IPS-NIHi7 (cell line): ENCODE data around the gene ZNF354C.
"Not testable (repeated sequence)": the region's sequence is repeated elsewhere in the genome, so short reads cannot be mapped to it uniquely, and the experiment has no call there.

Experiments
- DNase-seq: peaks from one replicate; pipeline ENCODE4 v3.0.0; 2012; ENCODE audit warnings: mixed read lengths; ENCODE audit errors: extremely low spot score

ZNF354C gene

DNA sequence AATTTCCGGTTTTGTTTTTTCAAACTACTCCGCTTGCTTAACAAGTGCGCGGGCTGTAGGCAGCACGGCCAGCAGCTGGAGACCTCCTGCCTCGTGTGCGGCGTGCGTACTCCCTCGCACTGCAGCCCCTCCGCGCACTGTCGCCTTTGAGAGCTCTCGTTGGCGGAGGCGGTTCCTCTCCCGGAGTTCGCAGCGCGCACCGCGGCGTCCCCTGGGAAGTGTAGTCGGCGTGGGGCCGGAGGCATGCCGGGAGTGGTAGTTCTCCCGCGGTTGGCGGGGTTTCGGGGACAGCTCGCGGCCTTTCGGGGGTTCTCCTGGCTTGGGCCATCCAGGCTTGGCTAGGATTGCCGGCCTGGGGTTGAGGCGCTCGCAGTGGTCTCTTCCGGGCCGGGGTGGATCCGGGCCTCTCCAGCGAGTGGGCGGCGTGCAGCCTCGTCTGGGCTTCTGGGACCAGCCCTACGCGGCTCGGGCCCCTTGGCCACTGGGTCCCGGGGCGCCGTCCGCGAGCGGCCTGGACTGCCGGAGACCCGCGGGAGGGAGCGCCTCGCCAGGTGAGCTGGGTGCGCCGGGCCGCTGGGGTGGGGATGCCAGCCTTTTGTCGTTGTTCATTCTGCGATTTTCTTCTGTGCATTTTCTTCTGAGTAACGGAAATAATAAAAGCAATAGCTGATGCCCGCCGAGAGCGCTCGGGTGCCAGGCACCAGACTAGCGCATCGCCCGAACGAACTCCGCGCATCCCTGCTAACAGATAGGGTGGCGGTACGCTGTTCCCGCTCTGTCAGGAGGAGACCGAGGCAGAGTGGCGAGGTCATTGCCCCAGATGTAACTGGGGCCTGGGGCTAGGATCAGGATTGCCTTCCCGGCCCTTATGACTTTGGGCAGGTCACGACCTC is at the start of gene ZNF354C:
ZNF354C (plus strand) TSS at position 258 of the 893 bp plus-strand sequence. CDS start 1,696 bp downstream, outside the sequence.
- peak; percentile 95 for DNase-seq

DNA sequence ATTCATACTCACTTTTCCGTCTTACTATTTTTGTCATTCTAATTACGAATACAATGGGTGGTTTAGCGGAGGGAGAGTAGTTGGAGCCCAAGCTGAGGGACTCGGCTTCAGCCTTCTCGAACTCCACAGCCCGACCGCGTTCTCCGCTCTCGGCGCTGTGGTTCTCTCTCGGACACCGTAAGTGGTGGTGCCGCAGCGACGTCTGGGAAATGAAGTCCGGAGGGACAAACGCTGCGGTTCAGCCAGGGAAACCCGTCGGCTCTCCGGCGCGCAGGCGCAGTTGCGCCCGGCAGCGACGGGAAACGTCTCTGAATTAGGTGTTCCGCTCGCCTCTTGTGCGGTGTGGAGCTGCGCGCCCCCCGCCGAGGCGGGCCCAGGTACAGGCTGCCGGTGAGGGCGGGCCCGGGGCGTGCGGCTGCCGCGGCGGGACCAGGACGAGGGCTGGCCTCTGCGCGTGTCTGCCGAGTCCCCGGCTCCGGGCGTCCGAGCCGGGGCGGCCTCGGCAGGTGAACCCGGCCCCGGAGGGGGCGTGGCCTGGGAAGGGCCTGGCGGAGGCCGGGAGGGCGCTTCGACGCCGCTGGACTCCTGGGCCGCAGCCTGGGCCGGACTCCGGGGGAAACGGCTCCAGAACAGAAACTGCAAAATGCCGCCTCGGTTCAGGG is 36.5 kb upstream of the ZNF354C start, which contains the start of gene ZNF879:
ZNF879 (plus strand) TSS at position 277 of the 662 bp plus-strand sequence. CDS start 1,201 bp downstream, outside the sequence.
- peak; percentile 97 for DNase-seq

DNA sequence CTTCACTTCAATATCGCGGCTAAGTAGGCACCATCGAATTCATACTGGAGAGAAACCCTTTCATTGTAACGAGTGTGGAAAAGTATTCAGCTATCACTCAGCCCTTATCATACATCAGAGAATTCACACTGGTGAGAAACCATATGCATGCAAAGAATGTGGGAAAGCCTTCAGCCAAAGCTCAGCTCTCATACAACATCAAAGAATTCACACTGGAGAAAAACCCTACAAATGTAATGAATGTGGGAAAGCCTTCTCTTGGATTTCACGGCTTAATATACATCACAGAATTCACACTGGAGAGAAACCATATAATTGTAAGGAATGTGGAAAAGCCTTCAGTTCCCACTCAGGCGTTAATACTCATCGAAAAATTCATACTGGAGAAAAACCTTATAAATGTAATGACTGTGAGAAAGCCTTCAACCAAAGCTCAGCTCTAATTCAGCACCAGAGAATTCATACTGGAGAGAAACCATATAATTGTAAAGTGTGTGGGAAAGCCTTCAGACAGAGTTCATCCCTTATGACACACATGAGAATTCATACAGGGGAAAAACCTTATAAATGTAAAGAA is 27.1 kb upstream of the ZNF354C start:
- DNase-seq: no peak

DNA sequence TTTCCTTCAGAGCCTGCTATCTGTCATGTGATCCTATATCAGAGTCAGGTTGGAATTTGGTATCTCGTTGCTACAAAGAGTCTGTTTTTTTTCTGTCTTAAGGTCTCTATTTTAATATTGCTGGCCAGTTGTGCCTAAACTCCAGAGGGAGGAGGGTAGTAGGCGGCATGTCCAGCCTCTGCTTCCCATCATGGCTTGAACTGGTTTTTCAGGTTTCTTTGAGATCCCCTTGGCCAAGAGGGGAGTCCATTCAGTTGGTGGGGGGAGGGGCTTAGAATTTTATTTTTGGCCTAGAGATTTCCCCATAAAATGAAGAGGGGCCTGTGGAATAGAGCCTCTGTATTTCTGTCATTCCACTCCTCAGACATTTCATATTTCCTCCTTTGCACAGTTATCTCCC is 15.4 kb upstream of the ZNF354C start:
- no peak for DNase-seq

DNA sequence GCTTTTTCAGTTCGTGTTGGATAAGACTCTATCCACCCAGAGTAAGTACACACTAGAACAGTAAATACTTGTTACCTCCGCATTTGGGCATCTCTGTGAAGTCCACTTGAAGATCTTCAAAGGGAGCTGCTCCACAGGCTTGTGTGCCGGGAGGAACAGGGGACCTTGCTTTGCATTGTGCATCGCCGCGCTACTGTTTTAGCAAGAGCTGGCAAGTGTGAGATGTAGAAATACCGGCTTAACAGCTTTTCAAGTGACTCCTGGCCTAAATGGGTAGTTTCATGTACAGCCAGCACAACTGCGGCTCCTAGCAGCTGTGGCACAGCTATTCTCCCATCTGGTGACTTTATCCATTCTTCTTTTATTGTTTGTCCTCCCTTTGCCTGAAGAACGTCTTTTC is 8.4 kb upstream of the ZNF354C start:
- DNase-seq: no peak

DNA sequence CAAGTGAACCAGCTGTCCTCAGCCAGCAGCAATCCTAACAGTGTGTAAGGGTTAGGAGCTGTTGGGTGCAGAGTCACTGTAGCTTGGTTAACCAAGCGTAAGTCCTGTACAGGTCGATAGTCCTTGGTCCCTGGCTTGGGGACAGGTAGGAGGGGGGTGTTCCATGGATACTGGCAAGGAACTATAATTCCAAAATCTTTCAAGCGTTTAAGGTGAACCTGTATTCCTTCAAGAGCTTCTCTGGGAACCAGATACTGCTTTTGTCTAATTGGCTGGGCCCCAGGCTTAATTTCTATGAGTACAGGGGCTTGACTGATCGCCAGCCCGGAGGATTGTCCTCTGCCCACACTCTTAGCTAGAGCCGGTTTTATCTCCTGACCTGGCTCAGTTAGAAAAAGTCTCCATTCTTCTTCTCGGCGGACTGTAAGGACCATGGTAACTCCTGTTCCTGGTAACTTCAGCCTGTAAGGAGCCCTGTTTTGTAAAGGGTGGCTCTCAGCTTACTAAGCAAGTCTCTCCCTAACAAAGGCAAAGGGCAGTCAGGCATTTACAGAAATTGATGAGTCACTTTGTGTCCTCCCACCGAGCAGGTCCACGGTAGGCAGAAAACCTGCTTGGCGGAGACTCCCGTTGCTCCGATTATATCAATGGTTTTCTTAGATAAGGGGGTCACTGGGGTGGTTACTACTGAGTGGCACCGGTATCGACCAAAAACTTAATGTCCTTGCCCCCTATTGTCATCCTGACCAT is 6.0 kb upstream of the ZNF354C start:
- no peak for DNase-seq

DNA sequence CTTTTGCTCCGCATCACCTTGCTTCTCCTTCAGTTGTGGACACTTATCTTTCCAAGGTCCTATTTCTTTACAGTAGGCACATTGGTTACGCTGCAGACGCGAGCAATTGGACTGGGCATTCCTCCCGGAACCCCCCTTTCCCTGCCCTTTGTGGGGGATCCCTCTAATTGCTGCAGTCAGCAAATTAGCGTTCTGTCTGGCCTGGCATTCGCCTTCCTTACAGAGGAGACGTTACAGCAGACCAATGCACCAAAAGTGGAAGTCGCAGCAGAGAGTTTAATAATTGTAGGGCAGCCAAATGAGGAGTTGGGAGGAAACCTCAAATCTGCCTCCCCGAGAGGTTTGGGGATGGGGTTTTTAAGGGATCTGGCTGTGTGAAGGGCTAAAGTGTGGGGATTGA is 5.3 kb upstream of the ZNF354C start:
- no peak for DNase-seq

DNA sequence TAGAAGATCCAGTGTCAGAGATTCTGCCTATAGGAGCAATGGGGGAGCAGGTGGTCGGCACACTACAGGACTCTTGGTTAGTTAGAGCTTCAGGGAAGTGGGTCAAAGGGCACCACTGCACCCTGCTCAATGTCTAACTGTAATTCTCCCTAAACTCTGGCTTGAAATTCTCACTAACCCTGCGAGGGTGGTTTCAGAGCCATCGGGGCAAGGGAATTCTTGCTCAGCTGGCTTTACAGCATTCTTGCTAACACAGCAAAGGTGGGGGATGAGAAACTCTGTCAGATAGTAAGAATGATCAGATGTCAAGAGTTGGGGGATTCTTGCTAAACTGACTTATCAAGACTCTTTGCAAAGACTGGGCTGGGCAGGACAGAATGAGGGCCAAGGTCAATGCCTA is 4.7 kb upstream of the ZNF354C start:
- no peak for DNase-seq

DNA sequence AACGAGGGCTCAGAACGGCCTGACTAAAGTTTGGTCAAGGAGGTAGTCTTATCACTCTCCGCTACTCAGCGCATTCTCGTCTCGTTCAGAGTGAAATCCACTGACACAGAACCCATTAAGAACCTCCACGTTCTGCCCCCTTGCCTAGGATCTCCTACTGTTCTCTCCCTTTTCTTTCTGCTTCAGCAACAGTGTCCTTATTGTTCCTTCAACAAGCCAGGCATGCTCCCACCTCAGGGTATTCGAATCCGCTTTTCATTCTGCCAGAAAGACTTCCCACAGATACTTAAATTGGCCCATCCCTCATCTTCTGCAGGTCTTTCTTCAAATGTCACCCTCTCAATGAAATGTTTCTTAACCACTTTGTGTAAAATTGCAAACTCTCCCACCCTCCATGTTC is 4.3 kb upstream of the ZNF354C start:
- DNase-seq: no peak

DNA sequence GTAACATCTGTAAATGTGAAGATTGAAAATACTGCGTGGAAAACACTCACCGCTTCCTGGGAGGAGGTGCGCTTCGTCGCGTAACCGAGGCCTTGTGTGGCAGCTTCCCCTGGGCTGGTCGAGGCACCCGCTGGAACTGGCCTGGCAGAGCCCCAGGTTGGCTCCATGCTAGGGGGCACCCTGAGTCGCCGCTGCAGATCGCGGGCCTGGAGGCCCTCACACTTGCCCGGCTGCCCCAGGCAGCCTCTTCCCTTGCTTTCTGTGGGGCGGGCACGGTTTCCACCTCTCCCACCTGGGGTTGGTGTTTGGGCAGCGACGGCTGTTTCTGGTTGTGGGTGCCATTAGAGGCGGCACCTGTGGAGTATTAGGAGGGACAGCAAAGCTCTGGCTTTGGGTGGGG is 852 bp downstream of the ZNF354C start:
- DNase-seq: no peak

DNA sequence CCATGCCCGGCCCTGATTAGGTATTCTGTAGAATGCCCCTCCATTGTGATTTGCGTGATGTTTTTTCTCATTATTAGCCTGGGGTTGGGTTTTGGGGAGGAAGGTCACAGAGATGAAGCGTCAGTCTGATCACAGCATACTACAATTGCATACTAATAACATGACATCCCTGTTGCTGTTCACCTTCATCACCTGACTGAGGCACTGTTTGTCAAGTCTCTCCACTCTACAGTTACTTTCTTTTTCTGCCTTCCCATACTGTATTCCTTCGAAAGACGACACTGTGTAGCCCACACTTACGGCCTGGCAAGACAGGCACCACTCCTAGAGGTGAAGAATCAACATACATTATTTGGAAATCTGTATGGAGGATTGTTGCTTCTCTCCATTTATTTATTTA is 5.5 kb downstream of the ZNF354C start:
- no peak for DNase-seq

DNA sequence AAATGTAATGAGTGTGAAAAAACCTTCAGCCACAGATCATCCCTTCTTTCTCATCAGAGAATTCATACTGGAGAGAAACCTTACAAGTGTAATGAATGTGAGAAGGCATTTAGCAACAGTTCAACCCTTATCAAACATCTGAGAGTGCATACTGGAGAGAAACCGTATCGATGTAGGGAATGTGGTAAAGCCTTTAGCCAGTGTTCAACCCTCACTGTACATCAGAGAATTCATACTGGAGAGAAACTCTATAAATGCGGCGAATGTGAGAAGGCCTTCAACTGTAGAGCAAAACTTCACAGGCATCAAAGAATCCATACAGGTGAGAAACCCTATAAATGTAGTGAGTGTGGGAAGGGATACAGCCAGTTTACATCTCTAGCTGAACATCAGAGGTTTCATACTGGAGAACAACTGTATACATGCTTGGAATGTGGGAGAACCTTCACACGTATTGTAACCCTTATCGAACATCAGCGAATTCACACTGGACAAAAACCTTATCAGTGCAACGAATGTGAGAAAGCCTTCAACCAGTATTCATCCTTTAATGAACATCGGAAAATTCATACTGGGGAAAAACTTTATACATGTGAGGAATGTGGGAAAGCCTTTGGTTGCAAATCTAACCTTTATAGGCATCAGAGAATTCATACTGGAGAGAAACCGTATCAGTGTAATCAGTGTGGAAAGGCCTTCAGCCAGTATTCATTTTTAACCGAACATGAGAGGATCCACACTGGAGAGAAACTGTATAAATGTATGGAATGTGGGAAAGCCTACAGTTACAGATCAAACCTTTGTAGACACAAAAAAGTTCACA is 19.2 kb downstream of the ZNF354C start:
- no peak for DNase-seq

DNA sequence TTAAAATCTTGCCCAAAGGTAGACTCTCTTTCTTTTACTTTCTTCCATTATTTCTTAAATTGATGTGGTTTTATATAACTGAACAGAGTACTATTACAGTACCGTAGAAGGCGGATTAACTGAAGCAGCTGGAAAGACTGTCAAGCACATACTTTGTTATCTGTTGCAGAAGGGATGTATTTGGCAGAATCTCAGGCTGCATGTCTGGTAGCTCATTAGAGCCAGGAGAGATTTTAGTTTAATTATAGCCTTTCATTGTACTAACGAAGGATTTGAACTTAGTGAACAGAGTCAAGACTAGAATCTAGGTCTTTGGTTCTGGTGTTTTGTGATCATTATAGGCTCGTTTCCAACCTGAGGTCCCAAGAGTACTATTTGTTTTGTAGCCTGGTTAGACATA is 20.6 kb downstream of the ZNF354C start:
- DNase-seq: no peak

DNA sequence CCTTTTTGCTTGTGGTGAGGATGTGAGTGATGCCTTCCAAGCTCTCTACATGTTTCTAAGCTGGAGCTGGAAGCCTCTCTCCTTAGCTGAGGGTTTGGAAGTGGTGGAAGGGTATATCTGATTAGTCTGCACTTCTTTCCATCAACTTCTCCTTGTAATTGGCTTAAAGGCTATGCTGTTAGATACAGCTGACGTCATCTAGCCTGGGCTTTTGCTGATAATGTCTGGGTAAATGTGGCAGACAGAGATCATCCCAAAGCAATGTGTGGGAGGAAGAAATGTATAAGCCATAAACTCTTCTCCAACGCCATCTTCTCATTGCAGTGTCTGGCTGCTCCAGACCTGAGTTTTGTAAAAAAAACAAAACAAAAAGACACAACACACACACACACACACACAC is 29.3 kb downstream of the ZNF354C start:
- no peak for DNase-seq

DNA sequence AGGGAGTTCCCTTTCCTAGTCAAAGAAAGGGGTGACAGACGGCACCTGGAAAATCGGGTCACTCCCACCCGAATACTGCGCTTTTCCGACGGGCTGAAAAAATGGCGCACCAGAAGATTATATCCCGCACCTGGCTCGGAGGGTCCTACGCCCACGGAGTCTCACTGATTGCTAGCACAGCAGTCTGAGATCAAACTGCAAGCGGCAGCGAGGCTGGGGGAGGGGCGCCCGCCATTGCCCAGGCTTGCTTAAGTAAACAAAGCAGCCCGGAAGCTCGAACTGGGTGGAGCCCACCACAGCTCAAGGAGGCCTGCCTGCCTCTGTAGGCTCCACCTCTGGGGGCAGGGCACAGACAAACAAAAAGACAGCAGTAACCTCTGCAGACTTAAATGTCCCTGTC is 41.1 kb downstream of the ZNF354C start:
- not testable (repeated sequence) for DNase-seq

DNA sequence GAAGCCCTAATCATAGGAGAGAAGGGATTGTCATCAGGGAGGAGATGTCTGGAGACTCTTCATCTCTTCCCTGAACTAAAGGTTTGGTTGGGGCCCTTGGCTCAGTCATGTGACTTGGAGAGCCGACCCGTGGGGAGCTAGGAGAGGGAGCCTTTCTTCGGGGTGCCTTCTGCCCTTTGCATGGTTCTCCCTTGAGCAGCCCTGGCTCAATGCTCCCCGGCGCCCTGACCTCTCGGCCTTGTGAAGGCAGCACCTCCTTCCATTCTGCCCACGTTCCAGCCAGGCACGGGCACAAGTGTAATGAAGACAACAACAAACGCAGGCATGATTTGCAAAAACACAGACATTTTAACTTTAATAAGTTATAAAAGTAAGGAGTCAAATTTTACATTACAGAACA is 50.4 kb downstream of the ZNF354C start:
- no peak for DNase-seq

DNA sequence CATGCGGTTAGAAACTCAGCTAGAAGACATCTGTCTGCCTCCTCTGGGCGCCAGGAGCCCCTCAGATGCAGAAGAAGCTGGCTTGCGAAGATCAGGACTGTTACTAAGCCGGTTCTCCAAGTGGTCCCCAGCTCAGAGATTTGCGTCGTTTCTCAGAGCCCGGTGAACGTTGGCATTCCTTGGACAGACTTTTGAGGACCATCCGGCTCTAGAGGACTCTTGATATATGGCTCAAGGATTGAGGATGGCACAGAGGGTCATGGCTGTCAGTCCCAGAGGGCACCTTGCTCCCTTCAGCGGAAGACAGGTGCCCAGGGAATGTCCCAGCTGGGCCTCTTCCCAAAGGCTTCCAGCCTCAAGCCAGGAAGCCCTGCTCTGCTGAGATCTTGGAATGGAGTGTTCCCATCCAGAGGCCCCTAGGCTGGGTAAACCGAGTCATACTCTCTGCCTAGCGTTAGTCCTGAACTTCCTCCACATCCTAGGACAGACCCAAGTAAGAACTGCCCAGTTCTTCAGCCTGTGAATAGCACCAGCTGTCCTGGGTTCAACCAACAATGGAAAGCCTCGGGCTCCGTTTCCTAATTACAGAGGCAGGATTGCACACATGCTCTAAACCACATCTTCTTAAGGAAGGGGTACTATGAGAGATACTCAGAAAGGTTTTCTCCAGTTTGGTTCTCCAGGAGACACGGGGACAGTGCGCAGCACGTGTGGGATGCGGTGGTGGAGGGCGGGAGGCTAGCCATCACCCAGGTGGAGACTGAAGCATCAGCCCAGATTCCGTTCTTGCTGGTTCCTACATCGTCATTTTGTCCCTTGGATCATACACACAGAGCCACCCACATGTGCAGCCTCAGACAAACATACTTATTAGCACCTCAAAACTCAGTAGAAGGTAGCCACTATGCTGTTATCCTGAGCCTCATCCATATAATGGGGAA is 51.4 kb downstream of the ZNF354C start:
- no peak for DNase-seq

DNA sequence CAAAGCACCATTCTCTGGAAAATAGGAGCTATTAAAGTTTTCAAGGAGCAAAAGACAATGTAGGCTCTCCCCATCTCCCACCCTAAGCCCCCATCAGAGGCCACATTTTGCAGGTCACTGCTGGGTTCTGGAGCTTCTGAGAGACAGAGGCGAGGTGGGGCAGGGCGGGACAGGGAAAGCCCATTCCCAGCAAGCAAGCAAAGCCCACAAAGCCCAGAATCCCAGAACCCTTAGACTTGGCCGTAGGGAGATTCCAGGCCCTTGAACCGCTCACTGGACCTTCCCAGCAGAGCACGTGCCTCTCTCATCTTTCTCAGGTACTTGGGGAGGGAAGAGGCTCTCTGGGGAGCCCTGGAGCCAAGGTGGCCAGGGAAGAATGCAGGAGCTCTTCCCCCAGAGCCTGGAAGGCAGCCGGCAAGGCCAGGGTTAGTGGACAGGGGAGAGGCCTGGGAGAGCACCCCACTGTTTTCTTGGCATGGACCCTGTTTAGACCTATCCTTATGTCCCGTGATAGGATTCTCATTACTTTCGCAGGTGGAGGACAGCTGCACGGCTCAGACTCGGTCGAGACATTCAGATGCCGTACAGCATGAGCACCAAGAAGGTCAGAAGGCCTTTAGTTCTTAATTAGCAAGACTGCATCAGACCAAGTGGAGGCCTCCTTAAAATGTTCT is 52.4 kb downstream of the ZNF354C start:
- DNase-seq: no peak

DNA sequence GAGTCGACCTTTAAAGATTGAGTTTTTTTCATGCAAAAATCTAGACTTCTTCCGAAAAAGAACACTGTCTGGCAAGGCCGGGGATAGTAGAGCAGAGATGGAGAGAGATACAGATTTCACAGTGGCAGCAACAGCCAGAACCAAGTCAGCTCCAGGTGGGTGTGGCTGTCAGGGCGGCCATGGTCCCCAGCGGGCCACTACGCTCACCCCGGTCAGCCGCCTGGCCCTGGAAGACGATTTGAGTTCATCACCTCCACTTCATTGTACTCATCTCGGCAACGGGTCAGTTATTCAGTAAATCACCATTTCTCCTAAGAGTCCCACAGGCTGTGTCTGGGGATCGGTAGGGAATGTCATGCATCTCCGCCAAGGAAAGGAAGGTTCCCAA is 53.0 kb downstream of the ZNF354C start:
- DNase-seq: no peak
